Activated CD4-positive, CD25-positive, alpha-beta regulatory T cell (primary cell): Measurements from ENCODE around the gene CAPN5.

Experiments
- DNase-seq, 4 experiments: peaks; one replicate each; lab custom pipeline; 2025; lab: John Stamatoyannopoulos, UW

Gene CAPN5

GRCh38 chr11:77135069-77135468 lies 68.3 kb downstream of the CAPN5 start:
- no peak for DNase-seq

GRCh38 chr11:77136074-77136473 lies 69.3 kb downstream of the CAPN5 start:
- no peak for DNase-seq

GRCh38 chr11:77136784-77137420 lies 70.1 kb downstream of the CAPN5 start:
- DNase-seq, result no peak

GRCh38 chr11:77137421-77137820 lies 70.7 kb downstream of the CAPN5 start:
- no peak for DNase-seq

- no peak for DNase-seq
Measured at GRCh38 chr11:77138106-77138649, 71.4 kb downstream of the CAPN5 start.

- DNase-seq, result no peak
Measured at GRCh38 chr11:77139201-77139600, 72.4 kb downstream of the CAPN5 start.

GRCh38 chr11:77140231-77140851 lies 73.6 kb downstream of the CAPN5 start:
- DNase-seq, result no peak

- DNase-seq, result no peak
Measured at GRCh38 chr11:77141034-77141433, 74.3 kb downstream of the CAPN5 start.

- DNase-seq, result no peak
Measured at GRCh38 chr11:77141475-77141874, 74.7 kb downstream of the CAPN5 start.

- no peak for DNase-seq
Measured at GRCh38 chr11:77142091-77142975, 75.6 kb downstream of the CAPN5 start.

GRCh38 chr11:77143405-77144020 lies 76.7 kb downstream of the CAPN5 start:
- DNase-seq, result no peak

- no peak for DNase-seq
Measured at GRCh38 chr11:77144196-77144856, 77.6 kb downstream of the CAPN5 start.

- DNase-seq, result no peak
Measured at GRCh38 chr11:77144857-77145428, 78.2 kb downstream of the CAPN5 start.

GRCh38 chr11:77146261-77147035 lies 79.7 kb downstream of the CAPN5 start:
- no peak for DNase-seq

- DNase-seq, result no peak
Measured at GRCh38 chr11:77147036-77147315, 80.2 kb downstream of the CAPN5 start.

- no peak for DNase-seq
Measured at GRCh38 chr11:77147668-77148321, 81.0 kb downstream of the CAPN5 start.

GRCh38 chr11:77148963-77149715 lies 82.4 kb downstream of the CAPN5 start:
- DNase-seq, result no peak

GRCh38 chr11:77149716-77150392 lies 83.1 kb downstream of the CAPN5 start:
- DNase-seq, result no peak

- no peak for DNase-seq
Measured at GRCh38 chr11:77150836-77151235, 84.1 kb downstream of the CAPN5 start.
